HepG2 (cell line): ENCODE results near the gene MAP3K4. TPM values are rescaled to one million over a fixed set of nuclear protein-coding genes. Genes with fewer than 3 reads are reported as not detected.

Source experiments
- ARID4A ChIP-seq: sonication (generic); formaldehyde crosslinking; IDR thresholded peaks from 2 replicates; pipeline ENCODE4 v1.5.0; 2020; ENCODE audit warnings: mild to moderate bottlenecking, missing genetic modification reagents, borderline replicate concordance
- CBX5 ChIP-seq: sonication (generic); formaldehyde crosslinking; IDR thresholded peaks from 2 replicates; pipeline ENCODE4 v1.4.0; 2020; ENCODE audit warnings: missing genetic modification reagents, borderline replicate concordance
- MLXIP ChIP-seq: sonication (generic); formaldehyde crosslinking; IDR thresholded peaks from 2 replicates; pipeline ENCODE4 v1.9.0; 2021; ENCODE audit warnings: missing genetic modification reagents, borderline replicate concordance
- RXRA ChIP-seq: sonication (generic); formaldehyde crosslinking; IDR thresholded peaks from 2 replicates; pipeline ENCODE4 v1.5.1; 2020; ENCODE audit warnings: missing genetic modification reagents
- SP1 ChIP-seq, 2 experiments: fragments of 450-650 bp in 1 of 2; sonication (generic) in 1 of 2; formaldehyde crosslinking in 1 of 2; IDR thresholded peaks; 2 replicates each; pipeline versions ENCODE4 v1.4.0 to v1.6.1; 2016 to 2020; ENCODE audit warnings: missing genetic modification reagents in 1 of 2
- ZFP1 ChIP-seq: IDR thresholded peaks from 2 replicates; pipeline ENCODE4 v1.6.1; 2016
- ZNF558 ChIP-seq: sonication (generic); formaldehyde crosslinking; IDR thresholded peaks from 2 replicates; pipeline ENCODE4 v1.9.0; 2022; ENCODE audit warnings: mild to moderate bottlenecking, missing genetic modification reagents, borderline replicate concordance
- ZNF709 ChIP-seq: sonication (generic); formaldehyde crosslinking; IDR thresholded peaks from 2 replicates; pipeline ENCODE4 v1.5.0; 2020; ENCODE audit warnings: mild to moderate bottlenecking, missing genetic modification reagents
- polyA plus RNA-seq, 8 experiments: library from polyadenylated mRNA; depleted of rRNA in 3 of 8; stranded (reverse) in 7 of 8; unstranded in 1 of 8; fragments of >200 nt; fragmentation: Illumina TruSeq in 4 of 8; extraction: Trizol in 4 of 8; gene quantifications; 2 replicates each; pipeline versions ENCODE4 v1.2.1 to v1.2.3, GENCODE V29; 2011 to 2016; ENCODE audit warnings: low read depth in 4 of 8, missing spikeins in 1 of 8, mixed read lengths in 1 of 8; ENCODE audit not compliant: insufficient read depth in 1 of 8
- total RNA-seq, 5 experiments: library from RNA; depleted of rRNA; stranded (reverse); fragments of >200 nt; fragmentation: Illumina TruSeq; extraction: Trizol; gene quantifications; 2 replicates each; pipeline ENCODE4 v1.2.3, GENCODE V29; 2016; ENCODE audit warnings: low read depth in 1 of 5
- TF ChIP-seq, protein P1 (sequence below): sonication (generic); formaldehyde crosslinking; IDR thresholded peaks from one replicate; pipeline ENCODE4 v1.5.1; 2020; ENCODE audit warnings: mild to moderate bottlenecking, missing genetic modification reagents; ENCODE audit errors: not compliant biosample characterization
- TF ChIP-seq, protein P2 (sequence below): sonication (generic); formaldehyde crosslinking; conservative IDR thresholded peaks from 2 replicates; pipeline ENCODE4 v1.8.0; 2022; ENCODE audit warnings: low read depth, missing genetic modification reagents

Gene MAP3K4
- total and polyA plus RNA-seq, 2 of the 13 experiments (the other 11 are each of a cell fraction or from before 2014, with no cell fraction given), result 12.9 to 33.6 TPM

GRCh38 chr6:160991406-160992060 is at the start of gene MAP3K4 (continued):
- TF ChIP-seq, protein P1, sequence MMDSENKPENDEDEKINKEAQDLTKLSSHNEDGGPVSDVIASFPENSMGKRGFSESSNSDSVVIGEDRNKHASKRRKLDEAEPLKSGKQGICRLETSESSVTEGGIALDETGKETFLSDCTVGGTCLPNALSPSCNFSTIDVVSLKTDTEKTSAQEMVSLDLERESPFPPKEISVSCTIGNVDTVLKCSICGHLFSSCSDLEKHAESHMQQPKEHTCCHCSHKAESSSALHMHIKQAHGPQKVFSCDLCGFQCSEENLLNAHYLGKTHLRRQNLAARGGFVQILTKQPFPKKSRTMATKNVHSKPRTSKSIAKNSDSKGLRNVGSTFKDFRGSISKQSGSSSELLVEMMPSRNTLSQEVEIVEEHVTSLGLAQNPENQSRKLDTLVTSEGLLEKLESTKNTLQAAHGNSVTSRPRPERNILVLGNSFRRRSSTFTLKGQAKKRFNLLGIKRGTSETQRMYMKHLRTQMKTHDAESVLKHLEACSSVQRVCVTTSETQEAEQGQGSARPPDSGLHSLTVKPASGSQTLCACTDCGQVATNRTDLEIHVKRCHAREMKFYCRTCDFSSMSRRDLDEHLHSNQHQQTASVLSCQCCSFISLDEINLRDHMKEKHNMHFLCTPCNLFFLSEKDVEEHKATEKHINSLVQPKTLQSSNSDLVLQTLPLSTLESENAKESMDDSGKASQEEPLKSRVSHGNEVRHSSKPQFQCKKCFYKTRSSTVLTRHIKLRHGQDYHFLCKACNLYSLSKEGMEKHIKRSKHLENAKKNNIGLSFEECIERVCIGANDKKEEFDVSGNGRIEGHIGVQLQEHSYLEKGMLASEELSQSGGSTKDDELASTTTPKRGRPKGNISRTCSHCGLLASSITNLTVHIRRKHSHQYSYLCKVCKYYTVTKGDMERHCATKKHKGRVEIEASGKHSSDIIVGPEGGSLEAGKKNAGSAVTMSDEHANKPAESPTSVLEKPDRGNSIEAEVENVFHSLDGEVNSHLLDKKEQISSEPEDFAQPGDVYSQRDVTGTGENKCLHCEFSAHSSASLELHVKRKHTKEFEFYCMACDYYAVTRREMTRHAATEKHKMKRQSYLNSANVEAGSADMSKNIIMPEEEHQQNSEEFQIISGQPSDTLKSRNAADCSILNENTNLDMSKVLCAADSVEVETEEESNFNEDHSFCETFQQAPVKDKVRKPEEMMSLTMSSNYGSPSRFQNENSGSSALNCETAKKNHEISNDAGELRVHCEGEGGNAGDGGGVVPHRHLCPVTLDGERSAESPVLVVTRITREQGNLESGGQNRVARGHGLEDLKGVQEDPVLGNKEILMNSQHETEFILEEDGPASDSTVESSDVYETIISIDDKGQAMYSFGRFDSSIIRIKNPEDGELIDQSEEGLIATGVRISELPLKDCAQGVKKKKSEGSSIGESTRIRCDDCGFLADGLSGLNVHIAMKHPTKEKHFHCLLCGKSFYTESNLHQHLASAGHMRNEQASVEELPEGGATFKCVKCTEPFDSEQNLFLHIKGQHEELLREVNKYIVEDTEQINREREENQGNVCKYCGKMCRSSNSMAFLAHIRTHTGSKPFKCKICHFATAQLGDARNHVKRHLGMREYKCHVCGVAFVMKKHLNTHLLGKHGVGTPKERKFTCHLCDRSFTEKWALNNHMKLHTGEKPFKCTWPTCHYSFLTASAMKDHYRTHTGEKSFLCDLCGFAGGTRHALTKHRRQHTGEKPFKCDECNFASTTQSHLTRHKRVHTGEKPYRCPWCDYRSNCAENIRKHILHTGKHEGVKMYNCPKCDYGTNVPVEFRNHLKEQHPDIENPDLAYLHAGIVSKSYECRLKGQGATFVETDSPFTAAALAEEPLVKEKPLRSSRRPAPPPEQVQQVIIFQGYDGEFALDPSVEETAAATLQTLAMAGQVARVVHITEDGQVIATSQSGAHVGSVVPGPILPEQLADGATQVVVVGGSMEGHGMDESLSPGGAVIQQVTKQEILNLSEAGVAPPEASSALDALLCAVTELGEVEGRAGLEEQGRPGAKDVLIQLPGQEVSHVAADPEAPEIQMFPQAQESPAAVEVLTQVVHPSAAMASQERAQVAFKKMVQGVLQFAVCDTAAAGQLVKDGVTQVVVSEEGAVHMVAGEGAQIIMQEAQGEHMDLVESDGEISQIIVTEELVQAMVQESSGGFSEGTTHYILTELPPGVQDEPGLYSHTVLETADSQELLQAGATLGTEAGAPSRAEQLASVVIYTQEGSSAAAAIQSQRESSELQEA (CRISPR knock-in tag), result peak; percentile 88
- TF ChIP-seq SP1 (IDR thresholded peaks at IDR 0.05) (no peak), SP1 (CRISPR knock-in tag; IDR thresholded peaks at IDR 0.05) (peak; percentile 59), RXRA (CRISPR knock-in tag) (no peak), ZFP1 (no peak), ARID4A (CRISPR knock-in tag) (peak; percentile 81), MLXIP (CRISPR knock-in tag) (no peak), ZNF709 (CRISPR knock-in tag) (peak; percentile 98), ZNF558 (peak; percentile 40; the same call in 1 of the 2 replicates), CBX5 (no peak; the same call in 1 of the 2 replicates)
- TF ChIP-seq, protein P2, sequence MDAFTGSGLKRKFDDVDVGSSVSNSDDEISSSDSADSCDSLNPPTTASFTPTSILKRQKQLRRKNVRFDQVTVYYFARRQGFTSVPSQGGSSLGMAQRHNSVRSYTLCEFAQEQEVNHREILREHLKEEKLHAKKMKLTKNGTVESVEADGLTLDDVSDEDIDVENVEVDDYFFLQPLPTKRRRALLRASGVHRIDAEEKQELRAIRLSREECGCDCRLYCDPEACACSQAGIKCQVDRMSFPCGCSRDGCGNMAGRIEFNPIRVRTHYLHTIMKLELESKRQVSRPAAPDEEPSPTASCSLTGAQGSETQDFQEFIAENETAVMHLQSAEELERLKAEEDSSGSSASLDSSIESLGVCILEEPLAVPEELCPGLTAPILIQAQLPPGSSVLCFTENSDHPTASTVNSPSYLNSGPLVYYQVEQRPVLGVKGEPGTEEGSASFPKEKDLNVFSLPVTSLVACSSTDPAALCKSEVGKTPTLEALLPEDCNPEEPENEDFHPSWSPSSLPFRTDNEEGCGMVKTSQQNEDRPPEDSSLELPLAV, result 0 out of 2 replicates have a peak, but pooled peaks have one; percentile 19
